Measurements from ENCODE around the gene CD164L2.
A peak's percentile ranks its signal among the peaks of the same experiment; 100 is the strongest.
"Not testable (repeated sequence)": the region's sequence is repeated elsewhere in the genome, so short reads cannot be mapped to it uniquely, and the experiment has no call there.

CD164L2 gene

GRCh38 chr1:27384797-27385196 lies 1.7 kb upstream of the CD164L2 start:
- not testable (repeated sequence) for DNase-seq (ENCODE audit: low read depth)

GRCh38 chr1:27383661-27384060 lies 528 bp upstream of the CD164L2 start:
- DNase-seq (ENCODE audit: low read depth) = no peak

DNA sequence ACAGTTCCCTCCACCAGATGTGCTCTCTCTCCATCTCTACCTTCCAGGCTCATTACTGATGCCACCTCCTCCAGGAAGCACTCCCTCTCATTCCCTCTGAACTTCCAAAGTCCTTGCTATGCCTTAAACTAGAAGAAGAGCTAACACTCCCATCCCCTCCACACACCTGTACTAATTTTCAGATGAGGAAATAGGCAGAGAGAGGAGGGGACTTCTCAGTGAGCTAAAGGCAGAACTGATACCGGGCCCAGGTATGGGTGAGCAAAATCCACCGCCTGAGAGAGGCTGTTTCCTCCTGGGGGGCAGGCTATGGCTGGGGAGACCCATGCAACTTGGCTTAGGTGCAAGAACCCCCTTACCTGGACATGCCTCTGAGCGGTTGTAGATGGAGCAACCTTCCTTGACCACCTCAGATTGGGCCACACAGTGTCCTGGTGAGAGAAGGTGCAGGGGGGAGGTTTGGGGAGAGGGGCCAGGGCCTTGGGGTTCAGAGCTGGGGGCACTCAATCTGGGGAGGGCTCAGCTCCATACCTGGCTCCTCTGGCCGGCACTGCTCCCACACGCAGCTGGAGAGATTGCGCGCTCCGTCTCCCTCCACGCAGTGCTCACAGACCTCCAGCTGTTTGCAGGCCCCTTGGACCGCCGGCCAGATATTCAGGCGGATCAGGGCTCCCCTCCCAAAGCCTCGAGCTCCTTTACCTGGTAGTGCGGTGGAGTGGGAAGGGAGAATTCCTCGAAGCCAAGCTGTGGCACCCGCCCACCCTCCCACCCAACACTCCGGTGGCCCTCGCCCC lies 967 bp downstream of the CD164L2 start:
- no peak for DNase-seq (ENCODE audit: low read depth)

DNA sequence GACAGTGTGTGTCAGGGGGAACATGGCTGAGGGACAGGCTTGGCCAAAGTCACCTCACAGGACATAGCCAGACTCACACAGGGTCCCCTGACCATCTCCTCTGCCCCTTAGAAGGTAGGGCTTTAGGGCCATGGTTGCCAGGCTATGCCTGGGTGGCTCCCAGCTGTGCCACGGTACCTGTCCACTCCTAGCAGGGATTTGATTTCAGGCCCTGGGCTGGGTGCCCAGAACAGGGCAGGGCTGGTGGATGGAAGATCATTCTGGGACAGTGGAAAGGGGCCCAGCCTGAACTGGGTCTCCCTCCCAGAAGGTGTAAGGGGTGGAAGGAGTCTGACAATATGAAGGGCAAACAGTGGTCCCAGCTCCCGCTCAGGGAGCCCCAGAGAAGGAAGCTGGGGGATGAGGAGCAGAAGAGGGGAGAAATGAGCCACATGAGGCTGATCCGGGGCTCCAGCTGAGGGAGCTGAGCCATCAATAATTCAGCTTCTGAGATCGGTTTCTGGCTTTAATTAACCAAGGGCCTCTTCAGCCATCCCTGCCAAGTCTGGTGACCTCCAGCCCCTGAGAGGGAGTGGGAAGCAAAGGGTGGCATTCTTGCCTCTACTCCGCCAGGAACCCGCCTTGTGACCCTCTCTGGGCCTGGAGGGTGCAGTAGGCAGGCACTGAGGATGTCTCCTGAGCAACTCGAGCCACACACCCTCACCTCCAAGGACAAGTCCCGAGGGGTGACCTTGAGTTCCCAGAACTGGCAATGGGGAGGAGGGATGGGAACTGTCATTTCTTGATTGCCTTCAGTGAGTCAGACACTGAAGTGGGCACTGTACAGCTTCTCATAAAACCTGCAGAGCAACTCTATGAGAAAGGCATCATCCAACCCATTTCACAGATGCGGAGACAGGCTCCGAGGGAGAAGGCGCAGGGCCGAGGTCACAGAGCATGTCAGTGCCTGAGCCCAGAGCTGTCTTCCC lies 2.1 kb downstream of the CD164L2 start:
- DNase-seq (ENCODE audit: low read depth) = no peak

GRCh38 chr1:27380224-27380623 lies 2.9 kb downstream of the CD164L2 start:
- no peak for DNase-seq (ENCODE audit: low read depth)

DNA sequence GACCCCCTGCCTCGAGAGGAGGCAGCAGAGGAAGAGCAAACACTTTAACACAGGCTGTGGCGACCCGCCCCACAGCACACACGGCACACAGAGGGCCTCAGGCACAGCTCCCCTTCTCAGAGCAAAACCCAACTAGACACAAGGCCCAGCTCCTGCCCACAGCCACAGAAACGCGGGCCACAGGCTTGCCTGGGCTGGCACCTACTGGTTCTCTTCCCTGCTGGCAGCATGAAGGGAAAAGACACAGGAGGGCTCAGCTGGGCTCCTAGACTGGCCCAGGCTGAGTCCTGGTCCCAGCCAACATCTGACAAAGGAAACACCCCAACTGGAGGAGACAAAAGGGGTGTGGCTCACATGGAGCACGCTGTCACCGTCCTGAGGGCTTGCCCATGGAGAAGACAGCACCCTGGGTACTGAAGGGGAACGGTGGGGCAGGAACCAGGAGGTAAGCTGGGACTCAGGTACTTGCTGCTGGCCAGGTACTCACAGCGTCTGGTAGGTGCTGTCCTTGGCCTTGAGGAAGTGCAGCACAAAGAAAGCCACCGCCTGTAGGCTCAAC lies 3.5 kb downstream of the CD164L2 start:
- no peak for DNase-seq (ENCODE audit: low read depth)

GRCh38 chr1:27377760-27378495 lies 5.2 kb downstream of the CD164L2 start:
- DNase-seq (ENCODE audit: low read depth) = no peak

GRCh38 chr1:27374362-27375086 lies 8.6 kb downstream of the CD164L2 start, which contains the start of gene FCN3:
Gene FCN3, minus strand, starts transcription at chr1:27374824. Its CDS starts 6 bp downstream, at chr1:27374818.
- DNase-seq (ENCODE audit: low read depth) = no peak

DNA sequence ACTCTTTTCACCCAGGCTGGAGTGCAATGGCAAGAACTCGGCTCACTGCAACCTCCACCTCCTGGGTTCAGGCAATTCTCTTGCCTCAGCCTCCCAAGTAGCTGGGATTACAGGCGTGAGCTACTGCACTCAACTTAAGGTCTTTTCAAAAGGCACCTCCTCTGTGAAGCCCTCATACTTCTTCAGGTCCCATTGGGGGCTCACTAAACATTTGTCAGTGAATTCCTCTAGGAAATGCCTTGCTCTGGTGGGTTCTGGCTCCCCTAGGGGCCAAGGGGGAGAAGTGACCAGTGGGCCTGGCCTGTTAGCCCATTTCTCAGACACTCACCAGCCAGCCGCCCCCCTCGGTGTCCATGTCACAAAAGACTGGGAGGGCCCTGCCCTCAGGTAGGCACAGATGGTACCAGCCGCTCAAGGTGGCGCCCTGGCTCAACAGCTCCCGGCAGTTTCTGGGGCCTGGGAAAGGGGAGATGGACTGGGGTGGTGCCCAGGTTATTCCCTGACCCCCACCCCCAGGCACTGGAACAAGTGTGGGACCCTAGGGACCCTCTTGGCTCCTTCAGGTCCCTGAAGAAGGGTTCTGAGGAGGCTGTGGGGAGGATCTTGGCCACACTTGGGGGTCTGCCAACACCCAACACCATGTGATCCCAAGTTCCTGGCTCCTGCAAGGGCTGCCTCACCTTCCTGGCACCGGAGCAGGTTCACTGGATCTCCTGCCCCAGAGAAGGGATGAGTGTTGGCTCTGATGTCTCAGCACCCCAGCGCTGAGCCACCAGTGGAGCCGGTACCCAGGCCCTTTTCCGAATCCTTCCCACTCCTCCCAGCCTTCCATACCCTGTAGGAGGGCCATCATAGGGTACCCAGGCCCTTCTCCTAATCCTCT lies 10.1 kb downstream of the CD164L2 start:
- DNase-seq (ENCODE audit: low read depth) = no peak

DNA sequence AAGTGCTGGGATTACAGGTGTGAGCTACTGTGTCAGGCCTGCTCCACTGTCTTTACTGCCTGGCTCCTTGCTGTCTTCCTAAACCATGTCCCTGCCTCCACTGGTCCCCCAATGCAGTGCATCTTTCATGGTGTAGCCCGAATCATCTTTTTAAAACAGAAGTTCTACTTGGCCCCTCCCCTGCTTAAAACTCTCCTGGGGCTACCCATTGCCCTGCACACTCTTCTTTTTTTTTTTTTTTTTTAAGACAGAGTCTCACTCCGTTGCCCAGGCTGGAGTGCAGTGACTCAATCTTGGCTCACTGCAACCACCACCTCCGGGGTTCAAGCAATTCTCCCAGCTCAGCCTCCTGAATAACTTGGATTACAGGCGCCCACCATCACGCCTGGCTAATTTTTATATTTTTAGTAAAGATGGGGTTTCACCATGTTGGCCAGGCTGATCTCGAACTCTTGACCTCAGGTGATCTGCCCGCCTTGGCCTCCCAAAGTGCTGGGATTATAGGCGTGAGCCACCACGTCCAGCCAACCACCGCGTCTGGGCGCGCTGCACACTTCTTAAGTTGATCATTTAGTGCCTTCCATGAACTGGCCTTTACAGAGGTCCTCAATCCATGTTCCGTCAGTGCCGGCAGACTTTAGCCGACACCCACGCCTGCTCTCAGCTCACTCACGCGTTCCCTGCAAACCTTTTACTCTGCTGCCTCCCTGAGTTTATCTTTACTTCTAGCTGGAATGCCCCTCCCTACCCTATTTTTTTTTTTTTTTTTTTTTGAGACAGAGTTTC lies 10.9 kb downstream of the CD164L2 start:
- DNase-seq (ENCODE audit: low read depth) = no peak

GRCh38 chr1:27368869-27369582 lies 14.1 kb downstream of the CD164L2 start:
- DNase-seq (ENCODE audit: low read depth) = no peak

GRCh38 chr1:27367160-27367650 lies 15.9 kb downstream of the CD164L2 start:
- DNase-seq (ENCODE audit: low read depth) = no peak

- no peak for DNase-seq (ENCODE audit: low read depth)
These were observed 16.5 kb downstream of the CD164L2 start, which contains the start of gene MAP3K6 for GRCh38 chr1:27366411-27367159. Gene MAP3K6, minus strand, starts transcription at chr1:27366961. Its CDS starts 364 bp downstream, at chr1:27366597.

DNA sequence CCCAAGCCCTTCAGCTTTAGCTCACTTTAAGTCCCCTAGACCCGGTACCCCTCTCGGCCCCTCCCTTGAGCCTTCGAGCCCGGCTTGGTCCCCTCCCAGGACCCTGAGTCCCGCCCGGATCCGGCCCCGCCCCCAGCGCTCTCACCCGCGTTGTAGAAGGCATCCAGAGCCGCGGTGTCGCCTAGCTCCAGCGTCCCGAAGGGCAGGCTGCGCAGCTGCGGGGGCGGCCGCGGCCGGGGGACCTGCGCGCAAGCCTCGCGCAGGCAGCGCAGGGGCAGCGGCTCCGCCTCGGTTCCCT lies 17.1 kb downstream of the CD164L2 start:
- DNase-seq (ENCODE audit: low read depth) = peak; percentile 59

GRCh38 chr1:27365372-27366112 lies 17.6 kb downstream of the CD164L2 start:
- peak; percentile 76 for DNase-seq (ENCODE audit: low read depth)

DNA sequence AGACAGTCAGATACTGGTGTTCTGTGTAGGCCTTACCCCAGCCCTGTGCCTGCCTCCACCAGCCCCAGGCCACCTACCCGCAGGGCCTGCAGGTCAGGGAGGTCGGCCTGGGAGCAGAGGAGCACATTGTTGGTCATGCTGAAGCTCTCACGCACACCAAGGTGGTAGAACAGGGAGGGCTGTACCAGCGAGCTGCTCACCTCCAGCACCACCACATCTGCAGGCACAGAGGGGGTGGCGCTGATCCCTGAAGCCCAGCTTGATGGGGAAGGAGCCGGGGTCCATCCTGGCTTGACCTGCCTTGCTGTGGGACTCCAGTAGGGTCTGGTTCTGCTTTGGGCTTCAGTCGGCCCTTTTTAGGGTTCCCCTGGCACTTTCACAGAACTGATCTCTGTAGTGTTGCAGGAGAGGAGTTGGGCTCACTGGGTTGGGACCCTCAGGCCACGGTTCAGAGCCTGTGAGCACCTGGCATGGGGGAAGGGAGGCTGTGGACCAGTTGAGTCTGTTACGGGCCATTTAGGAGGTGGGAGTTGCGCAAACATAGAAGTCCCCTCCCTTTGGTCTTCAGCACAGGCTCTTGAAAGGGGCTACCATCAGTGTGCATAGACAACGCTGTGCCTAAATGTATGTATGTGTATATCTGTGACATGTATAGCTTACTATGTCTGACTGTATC lies 18.3 kb downstream of the CD164L2 start:
- no peak for DNase-seq (ENCODE audit: low read depth)
